ENCODE results near the gene NEU4. TPM values are rescaled to one million over a fixed set of nuclear protein-coding genes. Genes with fewer than 3 reads are reported as not detected.
"Not testable (repeated sequence)": the region's sequence is repeated elsewhere in the genome, so short reads cannot be mapped to it uniquely, and the experiment has no call there.

NEU4 gene, protein sequence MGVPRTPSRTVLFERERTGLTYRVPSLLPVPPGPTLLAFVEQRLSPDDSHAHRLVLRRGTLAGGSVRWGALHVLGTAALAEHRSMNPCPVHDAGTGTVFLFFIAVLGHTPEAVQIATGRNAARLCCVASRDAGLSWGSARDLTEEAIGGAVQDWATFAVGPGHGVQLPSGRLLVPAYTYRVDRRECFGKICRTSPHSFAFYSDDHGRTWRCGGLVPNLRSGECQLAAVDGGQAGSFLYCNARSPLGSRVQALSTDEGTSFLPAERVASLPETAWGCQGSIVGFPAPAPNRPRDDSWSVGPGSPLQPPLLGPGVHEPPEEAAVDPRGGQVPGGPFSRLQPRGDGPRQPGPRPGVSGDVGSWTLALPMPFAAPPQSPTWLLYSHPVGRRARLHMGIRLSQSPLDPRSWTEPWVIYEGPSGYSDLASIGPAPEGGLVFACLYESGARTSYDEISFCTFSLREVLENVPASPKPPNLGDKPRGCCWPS
- under 1 TPM; 0.07 to 0.49 (median 0.21) TPM for polyA plus RNA-seq (ENCODE audit: insufficient read depth in 1 of 5, insufficient read length in 5 of 5, low replicate concordance in 1 of 5)
- long read RNA-seq, donor 1 = 0 reads
- long read RNA-seq, donor 2 = 0 reads
- long read RNA-seq, donor 3 = 0 reads
- long read RNA-seq, donor 4 = 0 reads
- long read RNA-seq, donor 5 = 0 reads
- long read RNA-seq, donor 6 = 0 reads
- long read RNA-seq, donor 7 = 0 reads
- long read RNA-seq, donor 8 = 0 reads

DNA sequence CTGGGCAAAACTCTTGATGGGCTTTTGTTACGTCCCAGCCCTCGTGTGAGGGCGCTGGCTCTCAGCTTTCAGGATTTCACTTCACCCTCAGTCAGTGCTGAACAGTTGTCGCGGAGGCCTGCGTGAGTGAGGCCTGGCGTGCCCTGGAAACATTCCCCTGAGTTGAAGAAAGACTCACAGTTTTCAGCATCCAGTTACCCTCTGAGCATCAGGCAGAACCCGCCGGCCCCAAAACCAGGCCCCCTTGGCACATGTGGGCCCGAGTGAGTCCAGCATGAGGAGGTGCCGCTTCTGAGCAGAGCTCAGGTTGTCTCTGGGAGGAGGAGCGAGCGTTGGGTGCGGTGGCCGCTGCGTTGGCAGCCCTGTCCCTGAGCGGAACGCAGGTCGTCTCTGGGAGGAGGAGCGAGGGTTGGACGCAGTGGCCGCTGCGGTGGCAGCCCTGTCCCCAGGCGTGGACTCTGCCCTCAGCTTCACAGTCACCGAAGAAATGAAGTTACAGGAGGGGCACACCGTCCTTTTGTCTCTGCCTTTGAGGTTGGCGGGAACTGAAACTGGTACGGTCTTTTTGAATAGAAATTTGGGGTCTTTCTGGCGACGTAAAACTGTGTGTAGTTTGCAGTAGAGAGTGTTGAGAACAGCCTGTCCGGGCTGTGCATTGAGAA lies at the start of gene NEU4:
Gene NEU4, plus strand, starts transcription at position 473 of the 662 bp plus-strand sequence. CDS start 5,292 bp downstream, outside the sequence.
- no peak for DNase-seq

DNA sequence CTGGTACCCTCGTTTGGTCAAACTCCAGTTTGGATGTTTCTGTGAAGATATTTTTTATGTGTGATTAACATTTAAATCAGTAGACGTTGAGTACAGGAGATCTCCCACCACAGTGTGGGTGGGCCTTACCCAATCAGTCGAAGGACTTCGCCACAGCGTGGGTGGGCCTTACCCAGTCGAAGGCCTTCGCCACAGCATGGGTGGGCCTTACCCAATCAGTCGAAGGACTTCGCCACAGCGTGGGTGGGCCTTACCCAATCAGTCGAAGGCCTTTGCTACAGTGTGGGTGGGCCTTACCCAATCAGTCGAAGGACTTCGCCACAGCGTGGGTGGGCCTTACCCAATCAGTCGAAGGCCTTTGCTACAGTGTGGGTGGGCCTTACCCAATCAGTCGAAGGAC lies 49.1 kb upstream of the NEU4 start:
- DNase-seq = not testable (repeated sequence)

DNA sequence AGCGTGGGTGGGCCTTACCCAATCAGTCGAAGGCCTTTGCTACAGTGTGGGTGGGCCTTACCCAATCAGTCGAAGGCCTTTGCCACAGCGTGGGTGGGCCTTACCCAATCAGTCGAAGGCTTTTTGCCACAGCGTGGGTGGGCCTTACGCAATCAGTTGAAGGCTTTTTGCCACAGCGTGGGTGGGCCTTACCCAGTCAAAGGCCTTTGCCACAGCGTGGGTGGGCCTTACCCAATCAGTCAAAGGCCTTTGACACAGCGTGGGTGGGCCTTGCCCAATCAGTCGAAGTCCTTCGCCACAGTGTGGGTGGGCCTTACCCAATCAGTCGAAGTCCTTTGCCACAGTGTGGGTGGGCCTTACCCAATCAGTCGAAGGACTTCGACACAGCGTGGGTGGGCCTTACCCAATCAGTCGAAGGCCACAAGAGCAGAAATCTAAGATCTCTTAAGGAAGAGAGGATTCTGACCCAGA lies 48.7 kb upstream of the NEU4 start:
- no peak for DNase-seq

DNA sequence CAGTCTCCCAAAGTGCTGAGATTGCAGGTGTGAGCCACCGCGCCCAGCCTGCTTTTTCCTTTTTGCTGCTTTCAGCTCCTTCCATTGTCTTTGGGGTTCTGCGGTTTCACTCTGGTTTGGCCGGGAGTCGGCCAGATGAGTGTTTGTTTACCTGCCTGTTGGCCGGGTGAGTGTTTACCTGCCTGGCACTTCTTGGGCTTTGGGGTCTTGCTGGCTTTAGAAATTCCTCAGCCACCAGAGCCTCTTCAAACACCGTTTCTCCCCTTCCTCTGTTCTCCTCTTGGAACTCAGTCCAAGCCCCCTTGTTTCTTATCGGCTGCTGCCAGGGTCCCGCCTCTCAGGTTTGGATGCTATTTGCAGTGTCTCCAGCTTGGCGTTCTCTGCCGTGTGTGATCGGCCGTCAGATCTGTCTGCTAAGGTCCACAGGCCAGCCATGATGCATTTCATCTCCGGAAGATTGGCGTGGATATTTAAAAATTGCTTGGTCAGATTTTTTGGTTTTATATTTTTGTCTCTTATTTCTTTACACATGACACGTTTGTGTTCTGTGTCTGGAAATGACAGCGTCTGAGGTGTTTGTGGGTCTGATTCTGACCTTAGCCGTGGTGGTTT lies 46.6 kb upstream of the NEU4 start:
- DNase-seq = no peak

DNA sequence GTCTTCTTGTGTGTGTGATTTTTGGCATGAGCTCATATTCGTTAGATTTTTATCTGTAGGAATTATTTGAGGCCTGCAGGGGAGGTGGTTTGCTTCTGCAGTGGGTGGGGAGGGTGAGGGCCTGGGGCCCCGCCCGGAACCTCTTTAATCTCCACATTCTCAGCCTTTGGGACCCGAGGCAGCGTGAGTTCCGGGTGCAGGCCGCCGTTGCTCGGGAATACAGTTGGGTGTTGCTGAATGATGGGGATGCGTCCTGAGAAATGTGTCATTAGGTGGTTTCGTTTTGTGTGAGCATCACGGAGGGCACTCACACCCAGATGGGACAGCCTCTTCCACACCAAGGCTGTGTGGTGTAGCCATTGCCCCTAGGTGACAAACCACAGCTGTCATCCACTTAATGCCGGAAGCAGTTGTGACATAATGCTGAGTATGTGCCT lies 46.0 kb upstream of the NEU4 start:
- DNase-seq = no peak

DNA sequence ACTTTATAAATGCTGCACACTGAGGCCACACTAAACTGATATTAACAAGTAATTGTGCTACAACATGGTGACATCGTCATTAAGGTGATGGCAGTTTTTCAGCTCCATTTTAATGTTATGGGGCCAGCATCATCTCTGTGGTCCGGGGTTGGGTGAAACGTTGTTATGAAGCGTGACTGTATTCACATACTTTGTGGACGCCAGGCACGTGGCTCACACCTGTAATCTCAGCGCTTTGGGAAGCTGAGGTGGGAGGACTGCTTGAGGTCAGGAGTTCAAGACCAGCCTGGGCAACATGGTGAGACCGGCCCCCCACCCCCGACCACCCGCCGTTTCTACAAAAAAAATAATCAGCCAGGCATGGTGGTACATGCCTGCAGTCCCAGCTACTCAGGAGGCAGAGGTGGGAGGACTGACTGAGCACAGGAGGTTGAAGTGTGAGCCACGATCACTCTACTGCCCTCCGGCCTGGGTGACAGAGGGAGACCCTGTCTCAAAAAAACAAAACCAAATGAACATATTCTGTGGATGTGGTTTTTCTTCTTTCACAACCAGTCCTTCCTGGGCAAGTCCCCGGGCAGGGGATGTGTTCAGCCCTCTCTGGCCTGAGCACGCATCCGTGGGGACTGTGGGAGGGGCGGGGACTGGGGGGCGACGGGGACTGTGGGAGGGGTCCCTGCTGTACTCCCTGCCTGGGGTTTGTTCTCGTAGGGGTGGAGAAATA lies 45.3 kb upstream of the NEU4 start:
- no peak for DNase-seq

DNA sequence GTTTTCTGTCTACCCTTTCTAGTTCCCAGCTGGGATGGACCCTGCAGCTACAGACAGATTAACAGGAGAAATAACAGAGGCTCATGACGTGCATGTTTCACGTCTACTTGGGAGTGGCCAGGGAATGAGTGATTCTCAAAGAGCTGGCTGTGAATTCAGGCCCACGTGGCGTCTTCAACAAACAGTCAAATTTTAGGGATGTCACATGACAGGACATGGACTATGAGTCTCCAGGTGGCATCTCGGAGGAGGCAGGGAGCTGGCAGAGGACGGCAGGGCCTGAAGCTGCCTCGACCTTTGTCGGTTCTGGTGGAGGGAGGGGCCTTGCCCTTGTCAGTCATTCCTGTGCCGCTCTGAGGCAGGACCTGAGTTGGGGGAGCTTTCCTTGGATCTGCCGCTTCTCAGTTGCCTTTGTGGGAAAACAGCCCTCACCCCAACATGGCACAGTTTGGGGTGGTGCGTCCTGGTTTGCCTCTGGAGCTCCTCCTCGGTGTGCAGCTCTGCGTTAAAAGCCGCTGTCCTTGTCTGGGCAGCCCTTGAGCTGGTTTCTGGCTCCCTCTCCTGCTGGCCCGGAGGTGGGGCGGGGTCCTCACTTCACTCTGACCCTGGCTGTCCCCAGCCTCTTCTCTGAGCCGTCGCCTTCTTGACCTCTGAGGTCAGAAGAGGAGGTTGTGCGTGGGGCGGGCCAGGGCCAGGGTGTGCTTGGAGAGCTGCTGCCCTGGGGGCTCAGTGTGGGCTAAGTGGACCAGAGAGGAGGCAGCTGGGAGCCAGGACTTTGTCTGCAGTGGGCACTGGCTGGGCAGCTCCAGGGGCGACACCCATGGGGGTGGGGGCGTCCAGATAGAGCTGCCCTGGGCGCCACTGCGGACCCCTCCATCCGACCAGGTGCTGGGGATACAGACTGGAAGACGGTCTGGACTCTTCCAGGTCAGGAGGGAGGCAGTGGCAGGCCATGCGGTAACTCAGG lies 44.4 kb upstream of the NEU4 start:
- no peak for DNase-seq

DNA sequence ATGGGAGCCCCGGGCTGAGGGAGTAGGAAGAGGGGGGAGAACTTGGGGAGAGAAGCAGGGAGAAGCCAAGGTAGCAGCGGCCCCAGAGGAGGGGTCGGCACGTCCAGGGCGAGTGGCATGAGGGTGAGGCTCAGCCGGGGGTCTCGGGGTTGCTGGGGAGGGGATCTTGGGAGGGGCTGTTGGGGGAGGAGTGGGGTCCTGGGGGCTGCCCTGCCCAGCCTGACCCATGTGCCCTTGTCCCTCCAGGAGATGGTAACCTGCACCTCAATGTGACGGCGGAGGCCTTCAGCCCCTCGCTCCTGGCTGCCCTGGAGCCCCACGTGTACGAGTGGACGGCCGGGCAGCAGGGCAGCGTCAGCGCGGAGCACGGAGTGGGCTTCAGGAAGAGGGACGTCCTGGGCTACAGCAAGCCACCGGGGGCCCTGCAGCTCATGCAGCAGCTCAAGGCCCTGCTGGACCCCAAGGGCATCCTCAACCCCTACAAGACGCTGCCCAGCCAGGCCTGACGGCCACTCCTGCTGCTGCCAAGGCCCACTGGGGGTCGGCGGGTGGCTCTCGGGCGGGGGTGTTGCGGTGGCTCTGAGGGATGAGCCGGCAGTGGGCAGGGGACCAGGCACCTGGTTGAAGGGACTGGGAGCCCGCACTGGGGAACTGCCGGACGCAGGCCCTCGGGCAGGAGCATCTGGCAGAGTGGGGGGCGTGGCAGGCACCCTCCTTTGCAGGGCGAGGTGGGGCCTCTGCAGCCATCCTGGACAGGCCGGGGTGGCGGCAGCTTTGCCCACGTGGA lies 41.3 kb upstream of the NEU4 start:
- DNase-seq = no peak

DNA sequence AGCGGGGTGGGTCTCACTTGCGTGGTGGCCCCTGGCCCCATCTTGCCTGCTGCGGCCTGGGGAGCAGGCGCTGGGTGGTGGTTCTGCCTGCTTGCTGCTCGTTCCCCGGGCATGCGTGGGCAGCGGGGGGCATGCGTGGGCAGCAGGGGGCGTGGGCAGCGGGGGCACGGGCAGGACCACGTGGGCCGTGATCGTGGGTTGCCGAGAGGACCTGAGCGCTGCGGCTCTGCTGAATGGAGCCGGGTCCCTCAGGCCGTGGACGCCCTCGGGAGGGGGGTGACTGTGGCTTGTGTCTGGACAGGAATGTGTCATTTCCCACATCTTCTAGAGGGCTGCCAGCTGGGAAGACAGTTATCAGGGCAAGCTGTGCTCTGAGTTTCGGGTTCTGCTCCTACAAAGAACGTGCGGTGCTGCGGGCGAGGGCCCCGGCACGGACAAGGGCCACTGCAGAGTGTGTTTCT lies 40.7 kb upstream of the NEU4 start:
- DNase-seq = no peak

DNA sequence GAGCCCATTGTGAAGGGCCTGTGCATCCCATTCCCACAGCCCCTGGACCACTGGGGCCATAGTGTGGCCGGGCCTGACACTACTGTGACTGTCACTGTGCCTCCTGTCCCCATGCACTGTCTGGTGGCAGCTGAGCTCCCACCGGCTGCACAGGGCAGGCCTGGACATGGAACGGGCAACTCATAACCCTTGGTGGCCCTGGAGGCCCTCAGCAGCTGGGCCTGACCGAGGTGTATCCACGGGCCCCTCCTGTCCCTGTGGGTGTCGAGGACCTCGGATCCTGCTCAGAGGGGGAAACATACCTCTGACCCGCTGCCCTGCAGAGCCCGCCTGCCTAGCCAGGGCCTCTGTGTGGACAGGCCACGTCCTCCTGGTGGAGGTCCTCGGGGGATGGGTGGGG lies 40.1 kb upstream of the NEU4 start:
- DNase-seq = no peak

DNA sequence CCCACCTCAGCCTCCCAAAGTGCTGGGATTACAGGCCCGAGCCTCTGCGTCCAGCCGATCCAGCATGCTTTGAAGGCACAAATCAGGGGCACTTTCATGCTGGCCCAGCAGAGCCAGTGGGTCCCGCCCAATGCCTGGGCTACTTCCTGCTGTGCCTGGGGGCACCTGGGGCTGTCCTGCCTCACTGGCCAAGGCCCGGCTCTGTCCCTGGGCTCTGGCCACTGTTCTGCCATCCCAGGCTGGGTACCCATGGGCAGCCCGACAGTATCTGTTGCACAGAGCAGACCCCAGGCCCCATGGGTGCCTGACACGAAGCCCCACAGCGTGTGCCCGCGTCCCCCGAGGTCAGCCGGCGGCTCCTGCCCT lies 39.2 kb upstream of the NEU4 start:
- DNase-seq = no peak

DNA sequence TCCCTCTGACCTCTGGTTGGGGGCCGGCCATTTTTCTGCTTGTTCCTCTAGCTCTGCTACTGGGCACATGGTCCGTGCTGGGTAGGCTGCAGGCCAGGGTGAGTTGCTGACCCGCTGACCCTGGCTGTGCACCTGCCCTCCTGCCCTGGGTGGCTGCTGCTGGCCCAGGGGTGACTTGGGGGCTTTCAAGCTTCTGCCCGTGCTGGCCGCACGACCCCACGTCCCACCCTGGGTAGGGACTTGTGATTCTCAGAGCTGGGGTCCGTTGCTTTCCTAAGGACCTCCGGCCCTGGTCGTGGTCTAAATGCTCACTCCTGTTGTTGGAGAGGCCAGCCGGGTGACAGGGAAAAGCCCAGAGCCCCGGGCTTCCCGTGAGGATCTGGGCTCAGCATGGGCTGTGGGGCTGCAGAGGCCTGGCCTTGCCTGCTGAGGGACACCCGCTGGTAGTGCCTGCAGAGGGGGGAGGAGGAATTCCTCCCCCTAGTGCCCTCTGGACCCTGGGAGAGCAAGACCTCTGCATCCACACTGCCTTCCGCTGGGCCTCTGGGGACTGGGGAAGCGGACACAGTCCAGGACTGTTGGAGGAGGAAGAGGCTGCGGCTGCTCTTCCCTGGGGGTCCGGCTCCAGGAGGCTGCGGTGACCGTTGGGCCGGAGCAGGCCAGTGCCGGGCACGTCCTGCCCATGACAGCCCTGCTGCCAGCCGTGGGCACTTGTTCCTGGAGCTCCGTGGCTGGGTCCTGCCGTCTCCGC lies 38.6 kb upstream of the NEU4 start:
- no peak for DNase-seq

DNA sequence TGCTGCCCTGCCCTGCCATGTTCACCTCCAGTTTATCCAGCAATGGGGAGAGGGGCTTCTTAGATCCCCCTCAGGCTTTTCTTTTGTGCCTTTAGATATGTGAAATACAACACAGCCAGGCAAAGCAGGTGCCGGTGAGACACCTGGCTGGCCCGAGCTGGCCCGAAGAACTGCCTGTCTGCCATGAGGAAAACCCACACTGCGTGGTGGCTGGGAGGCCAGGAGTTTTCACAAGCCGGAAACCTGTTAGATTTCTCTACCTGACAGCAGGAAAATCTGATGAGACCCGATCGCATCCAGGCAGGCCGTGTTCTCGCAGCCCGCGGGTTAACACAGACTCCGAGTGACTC lies 38.1 kb upstream of the NEU4 start:
- DNase-seq = no peak

DNA sequence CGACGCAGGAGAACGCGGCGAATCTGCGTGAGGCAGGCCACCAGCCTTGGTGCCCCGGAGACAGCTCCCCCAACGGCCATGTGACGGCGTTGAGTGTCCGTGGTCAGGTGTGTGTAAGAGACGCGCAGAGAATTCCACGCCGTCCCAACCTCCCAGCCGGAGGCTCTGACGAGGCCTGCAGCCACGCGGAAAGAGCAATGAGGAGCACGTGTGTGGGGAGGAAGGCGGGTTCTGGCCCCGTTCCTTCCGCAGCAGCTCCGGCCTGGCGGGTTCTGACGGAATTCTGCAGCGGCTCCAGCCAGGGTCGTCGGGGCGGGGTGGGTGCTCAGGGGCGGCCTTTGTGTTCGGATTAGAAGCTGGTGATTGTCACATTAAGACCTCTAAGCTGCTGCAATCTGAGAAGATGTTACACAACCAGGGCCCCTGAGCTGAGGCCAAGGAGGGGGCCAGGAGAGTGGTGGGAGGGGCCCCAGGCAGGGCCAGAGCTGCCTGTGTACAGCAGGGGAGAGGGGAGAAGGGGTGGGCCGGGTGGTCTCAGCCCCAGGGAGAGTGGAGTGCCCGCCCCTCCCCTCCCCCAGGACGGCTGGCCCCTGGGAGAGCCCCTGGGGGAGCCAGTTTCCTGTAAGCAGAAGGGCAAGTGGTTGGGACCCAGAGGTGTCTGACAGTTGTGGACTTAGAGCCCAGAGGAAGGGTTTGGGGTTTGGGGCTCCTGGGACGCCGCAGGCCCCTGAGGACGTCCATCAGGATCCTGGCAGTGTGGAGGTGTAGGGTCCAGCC lies 37.5 kb upstream of the NEU4 start:
- peak; percentile 67 to 78 for DNase-seq

DNA sequence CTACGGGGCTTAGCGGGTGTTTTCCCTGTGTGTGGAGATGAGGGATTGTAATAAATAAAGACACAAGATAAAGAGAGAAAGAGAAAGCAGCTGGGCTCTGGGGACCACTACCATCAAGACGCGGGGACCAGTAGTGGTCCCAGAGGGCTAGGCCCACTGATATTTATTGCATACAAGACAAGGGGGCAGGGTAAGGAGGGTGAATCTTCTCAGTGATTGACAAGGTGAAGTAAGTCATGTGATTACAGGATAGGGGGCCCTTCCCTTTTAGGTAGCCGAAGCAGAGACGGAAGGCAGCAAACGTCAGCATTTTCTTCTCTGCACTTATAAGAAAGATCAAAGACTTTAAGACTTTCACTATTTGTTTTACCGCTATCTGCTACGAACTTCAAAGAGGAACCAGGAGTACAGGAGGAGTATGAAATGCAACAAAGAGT lies 36.9 kb upstream of the NEU4 start:
- no peak for DNase-seq

DNA sequence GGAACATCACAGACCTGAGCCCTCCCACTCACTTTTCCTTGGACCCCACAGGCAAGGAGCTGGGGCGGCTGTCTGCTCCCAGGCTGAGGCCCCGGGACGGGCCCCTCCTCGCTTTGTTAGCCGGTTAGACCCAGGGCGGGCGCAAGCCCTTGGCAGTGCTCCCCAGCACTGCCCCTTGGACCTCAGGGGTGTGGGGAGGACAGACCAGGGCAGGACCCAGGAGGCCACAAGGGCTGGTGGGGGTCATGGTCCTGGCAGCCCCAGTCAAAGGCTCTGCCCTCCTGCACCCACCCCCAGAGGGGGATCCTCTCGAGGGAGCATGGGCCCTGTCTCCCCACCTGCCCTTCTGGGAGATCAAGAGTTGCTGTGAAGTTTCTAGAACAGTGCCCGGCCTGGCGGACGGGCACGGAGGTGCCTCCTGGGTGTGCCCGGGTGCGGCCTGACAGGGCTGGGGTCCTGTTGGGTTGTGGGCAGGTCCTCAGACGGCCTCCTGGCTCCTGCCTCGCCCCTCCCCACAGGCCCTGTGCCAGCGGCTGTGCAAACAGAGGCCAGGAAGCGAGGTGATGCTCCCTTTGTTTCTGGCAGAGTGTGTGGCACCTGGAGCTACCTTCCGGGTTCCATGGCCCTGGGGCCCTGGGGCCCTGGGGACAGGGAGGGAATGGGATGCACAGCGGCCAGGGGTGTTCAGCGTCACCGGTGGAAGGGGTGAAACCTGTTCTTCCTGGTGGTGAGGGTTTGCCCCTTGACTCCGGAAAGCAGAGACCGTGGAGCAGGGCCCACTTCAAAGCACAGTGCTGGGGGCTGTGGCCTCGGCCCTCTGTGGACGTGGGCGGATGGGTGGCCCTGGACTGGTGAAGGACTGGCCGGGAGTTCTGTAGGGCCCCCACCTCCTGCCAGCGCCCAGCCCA lies 35.2 kb upstream of the NEU4 start:
- DNase-seq = no peak

Measured in right lung (tissue), 10 donors.